DOHH2 (cell line): ENCODE results near the gene EPS15.

Experiments used
- H3F3A ChIP-seq: fragments of 200-600 bp; sonication (generic), shearing (Covaris generic); 2 replicates; pipeline ENCODE4 v1.6.0; 2016; ENCODE audit warnings: antibody characterized with exemption, mild to moderate bottlenecking; ENCODE audit not compliant: control insufficient read depth, insufficient read depth
- H3K27ac ChIP-seq: fragments of 200-600 bp; sonication (generic); 2 replicates; pipeline ENCODE4 v1.5.1; 2014; ENCODE audit warnings: low read depth, mild to moderate bottlenecking, low read length, moderate library complexity
- H3K27me3 ChIP-seq: fragments of 200-600 bp; sonication (generic); 2 replicates; pipeline ENCODE4 v1.6.1; 2014; ENCODE audit warnings: mild to moderate bottlenecking, low read length, mixed read lengths; ENCODE audit not compliant: control insufficient read depth
- H3K36me3 ChIP-seq: fragments of 200-600 bp; sonication (generic); 2 replicates; pipeline ENCODE4 v1.6.1; 2014; ENCODE audit warnings: mild to moderate bottlenecking, low read length, moderate library complexity, mixed read lengths; ENCODE audit not compliant: control insufficient read depth
- H3K4me1 ChIP-seq: fragments of 200-600 bp; sonication (generic); 2 replicates; pipeline ENCODE4 v1.6.1; 2014; ENCODE audit warnings: mild to moderate bottlenecking, low read length, mixed read lengths; ENCODE audit not compliant: control insufficient read depth
- H3K4me2 ChIP-seq: fragments of 200-600 bp; sonication (generic); 2 replicates; pipeline ENCODE4 v1.6.0; 2014; ENCODE audit warnings: mild to moderate bottlenecking, low read length, moderate library complexity
- H3K4me3 ChIP-seq: fragments of 200-600 bp; sonication (generic); 2 replicates; pipeline ENCODE4 v1.5.1; 2014; ENCODE audit warnings: mild to moderate bottlenecking, low read length, mixed read lengths
- H3K79me2 ChIP-seq: fragments of 200-600 bp; sonication (generic); 2 replicates; pipeline ENCODE4 v1.6.1; 2014; ENCODE audit warnings: mild to moderate bottlenecking, low read length, mixed read lengths; ENCODE audit not compliant: control insufficient read depth
- H3K9me2 ChIP-seq: fragments of 200-600 bp; sonication (generic); replicated peaks from 2 replicates; pipeline ENCODE4 v1.6.1; 2014; ENCODE audit warnings: mild to moderate bottlenecking, low read length, mixed read lengths; ENCODE audit not compliant: control insufficient read depth
- H3K9me3 ChIP-seq: fragments of 200-600 bp; sonication (generic); 2 replicates; pipeline ENCODE4 v1.6.1; 2014; ENCODE audit warnings: antibody characterized with exemption, low read length, mixed read lengths; ENCODE audit not compliant: control insufficient read depth, insufficient read depth
- H4K20me1 ChIP-seq: fragments of 200-600 bp; sonication (generic); 2 replicates; pipeline ENCODE4 v1.6.0; 2014; ENCODE audit warnings: low read depth, mild to moderate bottlenecking, antibody characterized with exemption, low read length, moderate library complexity; ENCODE audit not compliant: control insufficient read depth, insufficient read depth
- EZH2phosphoT487 ChIP-seq: fragments of 200-600 bp; sonication (generic); IDR thresholded peaks from 2 replicates; pipeline ENCODE4 v1.6.1; 2017; ENCODE audit warnings: borderline replicate concordance, mild to moderate bottlenecking, antibody characterized with exemption, low read length, moderate library complexity, mixed read lengths
- TF ChIP-seq, protein P1 (sequence below): fragments of 200-600 bp; sonication (generic); IDR thresholded peaks from one replicate; pipeline ENCODE4 v1.5.1; 2014; ENCODE audit warnings: antibody characterized with exemption, mild to moderate bottlenecking, low read depth, low read length; ENCODE audit not compliant: poor library complexity, severe bottlenecking

The EPS15 gene

GRCh38 chr1:51359879-51360278 lies 159.2 kb downstream of the EPS15 start:
- H3K27ac ChIP-seq: no peak overlapping the region
- no peak for TF ChIP-seq EZH2phosphoT487
- TF ChIP-seq, protein P1, sequence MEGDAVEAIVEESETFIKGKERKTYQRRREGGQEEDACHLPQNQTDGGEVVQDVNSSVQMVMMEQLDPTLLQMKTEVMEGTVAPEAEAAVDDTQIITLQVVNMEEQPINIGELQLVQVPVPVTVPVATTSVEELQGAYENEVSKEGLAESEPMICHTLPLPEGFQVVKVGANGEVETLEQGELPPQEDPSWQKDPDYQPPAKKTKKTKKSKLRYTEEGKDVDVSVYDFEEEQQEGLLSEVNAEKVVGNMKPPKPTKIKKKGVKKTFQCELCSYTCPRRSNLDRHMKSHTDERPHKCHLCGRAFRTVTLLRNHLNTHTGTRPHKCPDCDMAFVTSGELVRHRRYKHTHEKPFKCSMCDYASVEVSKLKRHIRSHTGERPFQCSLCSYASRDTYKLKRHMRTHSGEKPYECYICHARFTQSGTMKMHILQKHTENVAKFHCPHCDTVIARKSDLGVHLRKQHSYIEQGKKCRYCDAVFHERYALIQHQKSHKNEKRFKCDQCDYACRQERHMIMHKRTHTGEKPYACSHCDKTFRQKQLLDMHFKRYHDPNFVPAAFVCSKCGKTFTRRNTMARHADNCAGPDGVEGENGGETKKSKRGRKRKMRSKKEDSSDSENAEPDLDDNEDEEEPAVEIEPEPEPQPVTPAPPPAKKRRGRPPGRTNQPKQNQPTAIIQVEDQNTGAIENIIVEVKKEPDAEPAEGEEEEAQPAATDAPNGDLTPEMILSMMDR: no peak
- H3K9me2 ChIP-seq: no peaks in the 10 kb centered on the region
- H4K20me1 ChIP-seq: no peaks in the 10 kb centered on the region
- H3K9me3 ChIP-seq: no peaks in the 10 kb centered on the region
- H3K4me1 ChIP-seq: no peaks in the 10 kb centered on the region
- peaks cover 80% of the 10 kb centered on the region for H3K36me3 ChIP-seq
- no peak overlapping the region for H3K4me3 ChIP-seq
- H3K79me2 ChIP-seq: no peaks in the 10 kb centered on the region
- no peaks in the 10 kb centered on the region; the same call in 1 of the 2 replicates for H3F3A ChIP-seq
- H3K27me3 ChIP-seq: no peaks in the 10 kb centered on the region
- H3K4me2 ChIP-seq: no peak overlapping the region

GRCh38 chr1:51355382-51355781 lies 163.7 kb downstream of the EPS15 start:
- peaks cover 46% of the 10 kb centered on the region for H3K36me3 ChIP-seq
- TF ChIP-seq EZH2phosphoT487: no peak
- TF ChIP-seq, protein P1: no peak

DNA sequence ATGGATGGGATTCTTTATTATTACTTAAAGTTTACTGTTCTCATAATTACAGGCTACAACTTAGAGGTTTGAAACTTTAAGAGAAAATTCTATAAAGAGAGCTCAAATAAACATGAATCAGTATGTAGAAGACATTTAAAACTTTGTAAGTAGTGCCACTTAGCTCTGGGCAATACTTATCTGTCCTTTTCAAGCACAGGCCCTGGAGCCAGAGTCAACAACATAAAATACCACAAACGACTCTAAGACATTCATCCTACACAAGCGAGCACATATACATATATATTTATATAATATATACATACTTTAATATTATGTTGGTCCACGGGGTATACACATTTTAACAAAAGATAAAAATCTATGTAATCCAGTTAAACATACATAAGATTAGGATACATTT lies 164.7 kb downstream of the EPS15 start:
- peaks cover 38% of the 10 kb centered on the region for H3K36me3 ChIP-seq
- TF ChIP-seq, protein P1: no peak
- TF ChIP-seq EZH2phosphoT487: no peak
- H3K27ac ChIP-seq: no peak overlapping the region
- H3K27me3 ChIP-seq: no peaks in the 10 kb centered on the region
- H3K9me3 ChIP-seq: no peaks in the 10 kb centered on the region
- H3K79me2 ChIP-seq: no peaks in the 10 kb centered on the region
- H4K20me1 ChIP-seq: no peaks in the 10 kb centered on the region
- H3F3A ChIP-seq: no peaks in the 10 kb centered on the region; the same call in 1 of the 2 replicates
- H3K4me3 ChIP-seq: no peak overlapping the region
- no peaks in the 10 kb centered on the region for H3K9me2 ChIP-seq
- H3K4me1 ChIP-seq: no peaks in the 10 kb centered on the region
- H3K4me2 ChIP-seq: no peak overlapping the region

More at GRCh38 chr1:51355382-51355781, 163.7 kb downstream of the EPS15 start:
- Histone ChIP-seq H3K79me2 (no peaks in the 10 kb centered on the region), H3K4me1 (no peaks in the 10 kb centered on the region), H3K9me3 (no peaks in the 10 kb centered on the region), H3K4me2 (no peak overlapping the region), H3F3A (no peaks in the 10 kb centered on the region; the same call in 1 of the 2 replicates), H4K20me1 (no peaks in the 10 kb centered on the region), H3K9me2 (no peaks in the 10 kb centered on the region), H3K27ac (no peak overlapping the region), H3K4me3 (no peak overlapping the region), H3K27me3 (no peaks in the 10 kb centered on the region)

- H3K4me1 ChIP-seq: no peaks in the 10 kb centered on the region
- no peaks in the 10 kb centered on the region for H3K79me2 ChIP-seq
- no peak for TF ChIP-seq EZH2phosphoT487
- TF ChIP-seq, protein P1: no peak
- H3K9me3 ChIP-seq: no peaks in the 10 kb centered on the region
- no peak overlapping the region for H3K27ac ChIP-seq
- peaks cover 7% of the 10 kb centered on the region; the same call in 1 of the 2 replicates for H3F3A ChIP-seq
- H3K36me3 ChIP-seq: peaks cover 23% of the 10 kb centered on the region
- no peak overlapping the region for H3K4me2 ChIP-seq
- peaks cover 3% of the 10 kb centered on the region; the same call in 1 of the 2 replicates for H3K27me3 ChIP-seq
- H3K9me2 ChIP-seq: no peaks in the 10 kb centered on the region
- no peaks in the 10 kb centered on the region for H4K20me1 ChIP-seq
- no peak overlapping the region for H3K4me3 ChIP-seq
Observed at GRCh38 chr1:51351907-51352306, 167.2 kb downstream of the EPS15 start.
